K562 (cell line): ENCODE results near the gene ACTL7B. TPM values are rescaled to one million over a fixed set of nuclear protein-coding genes. Genes with fewer than 3 reads are reported as not detected.

Experiments
- ATAC-seq: fragments of 200-7000 bp; cut with Tn5 transposase; 3 replicates; pipeline ENCODE4 v1.9.1; 2020; ENCODE audit warnings: moderate library complexity
- BruUV-seq: library from RNA; stranded (reverse); fragments of 400-500 nt; replicated peaks from 2 replicates; lab custom pipeline; 2021; lab: Mats Ljungman, UMichigan
- CTCF ChIA-PET: fragments of 300-600 bp; formaldehyde crosslinking; extraction: SDS; loops from one replicate; lab custom pipeline; 2021; ENCODE audit warnings: low intra/inter-chr PET ratio; lab: Yijun Ruan, JAX
- POLR2A ChIA-PET: fragments of 300-600, 350-650 bp; sonication (Branson Sonifier 250); formaldehyde crosslinking; extraction: SDS; loops from one replicate; lab custom pipeline; 2021; ENCODE audit warnings: antibody characterized with exemption, inconsistent platforms; lab: Yijun Ruan, JAX
- DNase-seq, 4 experiments: peaks; one replicate each; pipeline versions ENCODE4 v3.0.0 to v3.0.0-alpha.2; 2011 to 2018; ENCODE audit warnings: low spot score in 3 of 4, mixed read lengths in 3 of 4; ENCODE audit errors: extremely low read depth in 1 of 4
- FAIRE-seq: peaks from 2 replicates; lab custom pipeline; 2011; peaks lifted over from hg19 to GRCh38; lab: Jason Lieb, UNC
- H2AFZ ChIP-seq: 2 replicates; pipeline ENCODE4 v1.6.0; 2011; ENCODE audit warnings: low read depth, low read length, control low read depth, inconsistent platforms
- H3K27ac ChIP-seq: fragments of 200-600 bp; 3 replicates; pipeline ENCODE4 v1.8.0; 2011; ENCODE audit warnings: low read depth, mild to moderate bottlenecking, control low read depth, inconsistent platforms, low read length, moderate library complexity, mixed read lengths; ENCODE audit errors: extremely low read depth
- H3K27me3 ChIP-seq, 2 experiments: fragments of 300-600 bp in 1 of 2; 2 replicates in 1 of 2; 3 replicates in 1 of 2; pipeline versions ENCODE4 v1.6.0 to v1.8.0; 2011; ENCODE audit warnings: inconsistent platforms in 2 of 2, low read length in 2 of 2, mild to moderate bottlenecking in 1 of 2, mixed read lengths in 1 of 2, moderate library complexity in 1 of 2; ENCODE audit not compliant: control insufficient read depth in 2 of 2, insufficient read depth in 2 of 2
- H3K36me3 ChIP-seq: fragments of 300-600 bp; 3 replicates; pipeline ENCODE4 v1.8.0; 2011; ENCODE audit warnings: mild to moderate bottlenecking, low read length, inconsistent platforms; ENCODE audit not compliant: control insufficient read depth, insufficient read depth
- H3K4me1 ChIP-seq, 2 experiments: fragments of 200-600 bp in 1 of 2; replicated peaks in 1 of 2; 2 replicates in 1 of 2; 3 replicates in 1 of 2; pipeline versions ENCODE4 v1.5.1 to v1.8.0; 2011; ENCODE audit warnings: inconsistent platforms in 2 of 2, low read length in 2 of 2, mild to moderate bottlenecking in 1 of 2, mixed read lengths in 1 of 2, moderate library complexity in 1 of 2; ENCODE audit not compliant: control insufficient read depth in 2 of 2, insufficient read depth in 2 of 2
- H3K4me2 ChIP-seq: 2 replicates; pipeline ENCODE4 v1.6.1; 2011; ENCODE audit warnings: low read length, control low read depth, inconsistent platforms, mixed read lengths; ENCODE audit not compliant: insufficient read depth
- H3K4me3 ChIP-seq: fragments of 200-600 bp; sonication (generic), shearing (Covaris generic); 2 replicates; pipeline ENCODE4 v1.5.1; 2016; ENCODE audit warnings: control low read depth, inconsistent platforms
- H3K79me2 ChIP-seq: fragments of 200-600 bp; 3 replicates; pipeline ENCODE4 v1.8.0; 2011; ENCODE audit warnings: low read length, inconsistent platforms; ENCODE audit not compliant: control insufficient read depth, insufficient read depth
- H3K9ac ChIP-seq, 2 experiments: 2 replicates each; pipeline versions ENCODE4 v1.6.0 to v1.6.1; 2011; ENCODE audit warnings: low read depth in 2 of 2, low read length in 2 of 2, control low read depth in 1 of 2, inconsistent platforms in 1 of 2, mild to moderate bottlenecking in 1 of 2, mixed read lengths in 1 of 2; ENCODE audit not compliant: insufficient read depth in 1 of 2
- H3K9me1 ChIP-seq: one replicate; pipeline ENCODE4 v1.6.0; 2011; ENCODE audit warnings: inconsistent platforms, mild to moderate bottlenecking, low read length, moderate library complexity; ENCODE audit not compliant: control insufficient read depth, insufficient read depth
- H3K9me3 ChIP-seq: replicated peaks from 2 replicates; pipeline ENCODE4 v1.5.1; 2011; ENCODE audit warnings: low read depth, low read length, inconsistent platforms; ENCODE audit not compliant: control insufficient read depth, insufficient read depth
- H4K20me1 ChIP-seq: replicated peaks from 2 replicates; pipeline ENCODE4 v1.6.1; 2011; ENCODE audit warnings: low read length, inconsistent platforms, mixed read lengths; ENCODE audit not compliant: control insufficient read depth, insufficient read depth
- CAMTA2 ChIP-seq: fragments of 250-450 bp; sonication (Bioruptor Pico); conservative IDR thresholded peaks from 2 replicates; pipeline ENCODE4 v1.5.1; 2022
- CBX8 ChIP-seq: fragments of 200-600 bp; sonication (generic); IDR thresholded peaks from 2 replicates; pipeline ENCODE4 v1.6.1; 2012; ENCODE audit warnings: borderline replicate concordance, mixed run types, low read depth, mild to moderate bottlenecking, moderate library complexity, mixed read lengths, low read length, control low read depth, inconsistent platforms; ENCODE audit not compliant: poor library complexity, severe bottlenecking; ENCODE audit errors: extremely low read depth
- ELK1 ChIP-seq: sonication (generic); formaldehyde crosslinking; IDR thresholded peaks from 2 replicates; pipeline ENCODE4 v1.8.1; 2022; ENCODE audit warnings: missing genetic modification reagents
- MEF2A ChIP-seq: IDR thresholded peaks from 2 replicates; pipeline ENCODE4 v1.6.1; 2011; ENCODE audit warnings: low read depth, mild to moderate bottlenecking, low read length, moderate library complexity; ENCODE audit not compliant: control insufficient read depth
- TAF15 ChIP-seq: fragments of 200-400 bp; formaldehyde crosslinking; IDR thresholded peaks from 2 replicates; pipeline ENCODE4 v1.6.1; 2017; ENCODE audit warnings: mild to moderate bottlenecking, low read depth, low read length, moderate library complexity
- ZNF146 ChIP-seq: IDR thresholded peaks from one replicate; pipeline ENCODE4 v1.6.1; 2018; ENCODE audit warnings: missing compliant biosample characterization; ENCODE audit not compliant: unreplicated experiment
- ZNF57 ChIP-seq: fragments of 450-650 bp; formaldehyde crosslinking; IDR thresholded peaks from 2 replicates; pipeline ENCODE4 v1.4.0; 2020; ENCODE audit warnings: mild to moderate bottlenecking, moderate library complexity
- WGBS: fragments of 100-300 bp; shearing (Covaris generic); methylation state at CpG from one replicate; pipeline ENCODE4 v1.1.6; 2016; ENCODE audit warnings: low coverage, mixed read lengths; ENCODE audit not compliant: insufficient coverage; ENCODE audit errors: missing lambda C conversion rate; 5-methylcytosine and 5-hydroxymethylcytosine counted together
- in situ Hi-C: fragments of 300-500 bp; cut with MboI; formaldehyde crosslinking; loops from 4 replicates; pipeline ENCODE4 v1.15.0; 2018; ENCODE audit warnings: inconsistent platforms, mixed read lengths
- intact Hi-C: fragments of 100-400 bp; cut with micrococcal nuclease; formaldehyde crosslinking; loops from 2 replicates; pipeline ENCODE4 v1.14.2; 2022
- polyA plus RNA-seq, 8 experiments: library from polyadenylated mRNA; depleted of rRNA in 4 of 8; stranded (reverse) in 5 of 8; unstranded in 3 of 8; fragments of >200 nt; fragmentation: Nextera tagmentation in 2 of 8; fragmentation: Illumina TruSeq in 1 of 8; extraction: Ambion mirVana in 2 of 8; extraction: Trizol in 1 of 8; gene quantifications; 2 replicates each; pipeline versions ENCODE4 v1.2.1 to v1.2.3, GENCODE V29; 2011 to 2014; ENCODE audit warnings: inconsistent platforms in 1 of 8, missing spikeins in 1 of 8
- total RNA-seq, 7 experiments: library from RNA; depleted of rRNA in 6 of 7; stranded (reverse); fragments of >200 nt in 6 of 7; fragmentation: Illumina TruSeq in 2 of 7; extraction: Trizol in 2 of 7; gene quantifications; 2 replicates each; pipeline versions ENCODE4 v1.2.1 to v1.2.3, GENCODE V29; 2011 to 2021; ENCODE audit warnings: low replicate concordance in 1 of 7

ACTL7B gene
- total and polyA plus RNA-seq, 9 of the 15 experiments (the other 6 are each of a cell fraction or from before 2014, with no cell fraction given), result not detected

- no TSS peak for BruUV-seq
- no peaks in the 10 kb centered on the region for H3K9me1 ChIP-seq
- 3% methylated on average over 4 of the region's 4 CpGs for WGBS
- H4K20me1 ChIP-seq, result no peaks in the 10 kb centered on the region
- peaks cover 12 to 17% of the 10 kb centered on the region in 2 experiments; a peak in 4 of 5 replicates for H3K27me3 ChIP-seq
- no peaks in the 10 kb centered on the region for H3K9me3 ChIP-seq
- DNase-seq, result no peak
- H2AFZ ChIP-seq, result no peak overlapping the region
- POLR2A ChIA-PET, result interaction anchor here (0.7 to 1.3 kb wide), 3 partner anchors 14 to 45 kb away, joined by 3 read pairs; no protein-coding TSS in a partner anchor
- no peak for TF ChIP-seq ZNF146 (CRISPR knock-in tag)
- no peak for TF ChIP-seq CBX8
- no peak for TF ChIP-seq TAF15
- no peak for TF ChIP-seq ZNF57 (CRISPR knock-in tag)
- no peak for TF ChIP-seq ELK1 (CRISPR knock-in tag)
- no peak for TF ChIP-seq CAMTA2 (CRISPR knock-in tag)
- no peak for TF ChIP-seq MEF2A
- H3K4me3 ChIP-seq, result no peak overlapping the region
- in situ Hi-C loops, result no loop called here
- H3K4me1 ChIP-seq, result peaks cover 0 to under 1% of the 10 kb centered on the region in 2 experiments; a peak in 1 of 5 replicates
- no peak overlapping the region for H3K4me2 ChIP-seq
- ATAC-seq, result no peak
- CTCF ChIA-PET, result no interaction called here
- H3K27ac ChIP-seq, result no peak overlapping the region
- no peak for FAIRE-seq
- H3K9ac ChIP-seq, result no peak overlapping the region
- H3K36me3 ChIP-seq, result no peaks in the 10 kb centered on the region
- intact Hi-C loops, result no loop called here
- no peaks in the 10 kb centered on the region for H3K79me2 ChIP-seq
These were observed 18.3 kb downstream of the ACTL7B start for GRCh38 chr9:108837530-108837929.
